A673 (cell line): Measurements from ENCODE around the gene MKNK1. TPM values are rescaled to one million over a fixed set of nuclear protein-coding genes. Genes with fewer than 3 reads are reported as not detected.

Source experiments
- BruUV-seq: library from RNA; stranded (reverse); fragments of 400-500 nt; replicated peaks from 2 replicates; lab custom pipeline; 2021; lab: Mats Ljungman, UMichigan
- CTCF ChIA-PET: fragments of 300-600 bp; sonication (Branson Sonifier 250); formaldehyde crosslinking; loops from one replicate; lab custom pipeline; 2022; ENCODE audit warnings: antibody characterized with exemption; lab: Charles Lee
- POLR2A ChIA-PET: fragments of 300-600 bp; sonication (Branson Sonifier 250); formaldehyde crosslinking; loops from one replicate; lab custom pipeline; 2022; ENCODE audit warnings: antibody characterized with exemption; ENCODE audit not compliant: low non-redundant PET; lab: Charles Lee
- DNase-seq: peaks from one replicate; pipeline ENCODE4 v3.0.0-alpha.2; 2015; ENCODE audit warnings: low spot score
- H3K27ac ChIP-seq: fragments of 200-600 bp; sonication (generic); 2 replicates; pipeline ENCODE4 v1.5.1; 2016; ENCODE audit warnings: mixed run types, low read depth, mild to moderate bottlenecking, mixed read lengths, antibody characterized with exemption, low read length; ENCODE audit not compliant: poor library complexity, severe bottlenecking
- H3K27me3 ChIP-seq: fragments of 200-600 bp; sonication (generic); replicated peaks from 2 replicates; pipeline ENCODE4 v1.6.1; 2017; ENCODE audit warnings: mixed run types, low read depth, mild to moderate bottlenecking, mixed read lengths, antibody characterized with exemption, low read length; ENCODE audit not compliant: insufficient read depth, poor library complexity
- H3K36me3 ChIP-seq: fragments of 200-600 bp; sonication (generic); 2 replicates; pipeline ENCODE4 v1.6.1; 2016; ENCODE audit warnings: mixed run types, mild to moderate bottlenecking, mixed read lengths, antibody characterized with exemption, low read length; ENCODE audit not compliant: insufficient read depth, poor library complexity, severe bottlenecking
- H3K4me1 ChIP-seq: fragments of 200-600 bp; sonication (generic); 2 replicates; pipeline ENCODE4 v1.6.1; 2017; ENCODE audit warnings: mixed run types, mild to moderate bottlenecking, mixed read lengths, antibody characterized with exemption, low read length; ENCODE audit not compliant: insufficient read depth, poor library complexity, severe bottlenecking
- H3K4me3 ChIP-seq: fragments of 200-600 bp; sonication (generic); 2 replicates; pipeline ENCODE4 v1.5.1; 2016; ENCODE audit warnings: low read depth, mixed run types, mild to moderate bottlenecking, mixed read lengths, low read length; ENCODE audit not compliant: poor library complexity, severe bottlenecking
- H3K9me3 ChIP-seq: fragments of 200-600 bp; sonication (generic); 2 replicates; pipeline ENCODE4 v1.6.1; 2016; ENCODE audit warnings: mixed run types, low read depth, mild to moderate bottlenecking, mixed read lengths, antibody characterized with exemption, low read length; ENCODE audit not compliant: poor library complexity, severe bottlenecking
- CTCF ChIP-seq: fragments of 300-800, 200-600 bp; sonication (generic); conservative IDR thresholded peaks from 2 replicates; pipeline ENCODE4 v1.5.1; 2017; ENCODE audit warnings: low read depth, mild to moderate bottlenecking, antibody characterized with exemption, low read length, moderate library complexity, mixed read lengths
- EZH2 ChIP-seq: fragments of 200-600 bp; sonication (generic); IDR thresholded peaks from 2 replicates; pipeline ENCODE4 v1.6.1; 2017; ENCODE audit warnings: borderline replicate concordance, low read depth, mild to moderate bottlenecking, mixed read lengths, antibody characterized with exemption, low read length; ENCODE audit not compliant: poor library complexity, severe bottlenecking
- intact Hi-C: fragments of 100-400 bp; cut with micrococcal nuclease; formaldehyde crosslinking; loops from one replicate; pipeline ENCODE4 v1.10.0; 2022; ENCODE audit not compliant: unreplicated experiment
- total RNA-seq: library from RNA; stranded (reverse); gene quantifications from 2 replicates; pipeline ENCODE4 v1.2.3, GENCODE V29; 2021

MKNK1 gene
- total RNA-seq, 1 experiment from 2014 or later = 22.7 TPM

- no TSS peak for BruUV-seq
These were observed 13.8 kb upstream of the MKNK1 start for GRCh38 chr1:46617833-46618232.

GRCh38 chr1:46617108-46617800, 13.2 kb upstream of the MKNK1 start:
- BruUV-seq = no TSS peak
- POLR2A ChIA-PET = no interaction called here
- CTCF ChIA-PET = interaction anchor here (0.5 to 0.6 kb wide), 3 partner anchors 87 to 259 kb away, joined by 3 to 4 read pairs (median 3); no protein-coding TSS in a partner anchor
- Histone ChIP-seq H3K4me1 (peaks cover 17% of the 10 kb centered on the region), H3K27me3 (no peaks in the 10 kb centered on the region), H3K9me3 (no peaks in the 10 kb centered on the region), H3K27ac (no peak overlapping the region), H3K36me3 (no peaks in the 10 kb centered on the region), H3K4me3 (peak overlapping the region; percentile 79)
- TF ChIP-seq EZH2 (no peak), CTCF (no peak)
- intact Hi-C loops = no loop called here
- no peak for DNase-seq

More at GRCh38 chr1:46617833-46618232, 13.8 kb upstream of the MKNK1 start:
- DNase-seq = no peak
- TF ChIP-seq CTCF (no peak), EZH2 (no peak)
- POLR2A ChIA-PET = no interaction called here
- CTCF ChIA-PET = interaction anchor here (0.6 kb wide), 1 partner anchor 88 kb away, joined by 3 read pairs; no protein-coding TSS in a partner anchor
- no peaks in the 10 kb centered on the region for H3K9me3 ChIP-seq
- no peak overlapping the region for H3K27ac ChIP-seq
- no peaks in the 10 kb centered on the region for H3K27me3 ChIP-seq
- H3K36me3 ChIP-seq = no peaks in the 10 kb centered on the region
- intact Hi-C loops = no loop called here
- peaks cover 17% of the 10 kb centered on the region for H3K4me1 ChIP-seq
- no peak overlapping the region for H3K4me3 ChIP-seq

GRCh38 chr1:46616277-46617107, 12.4 kb upstream of the MKNK1 start, which contains the start of gene MOB3C:
MOB3C (minus strand) TSS chr1:46616811; CDS start chr1:46613321, 3,490 bp downstream.
- intact Hi-C loops = no loop called here
- CTCF ChIA-PET = interaction anchor here (0.5 kb wide), 2 partner anchors 109 to 259 kb away, joined by 3 to 4 read pairs; no protein-coding TSS in a partner anchor
- TF ChIP-seq CTCF (no peak), EZH2 (no peak)
- peak within 1 kb of the TSS; percentile 57 for H3K27ac ChIP-seq
- H3K4me3 ChIP-seq = peak within 1 kb of the TSS; percentile 79
- H3K9me3 ChIP-seq = no peaks in the 10 kb centered on the region
- DNase-seq = peak; percentile 49
- no peaks in the 10 kb centered on the region for H3K36me3 ChIP-seq
- POLR2A ChIA-PET = no interaction called here
- peaks cover 12% of the 10 kb centered on the region for H3K4me1 ChIP-seq
- H3K27me3 ChIP-seq = no peaks in the 10 kb centered on the region
- no TSS peak for BruUV-seq
